C1 segment of cervical spinal cord (tissue), 14 donors: Measurements from ENCODE around the gene CDK14.

Experiments used
- DNase-seq, 14 donors: peaks; one replicate each; lab custom pipeline; 2025; lab: John Stamatoyannopoulos, UW

Gene CDK14

DNA sequence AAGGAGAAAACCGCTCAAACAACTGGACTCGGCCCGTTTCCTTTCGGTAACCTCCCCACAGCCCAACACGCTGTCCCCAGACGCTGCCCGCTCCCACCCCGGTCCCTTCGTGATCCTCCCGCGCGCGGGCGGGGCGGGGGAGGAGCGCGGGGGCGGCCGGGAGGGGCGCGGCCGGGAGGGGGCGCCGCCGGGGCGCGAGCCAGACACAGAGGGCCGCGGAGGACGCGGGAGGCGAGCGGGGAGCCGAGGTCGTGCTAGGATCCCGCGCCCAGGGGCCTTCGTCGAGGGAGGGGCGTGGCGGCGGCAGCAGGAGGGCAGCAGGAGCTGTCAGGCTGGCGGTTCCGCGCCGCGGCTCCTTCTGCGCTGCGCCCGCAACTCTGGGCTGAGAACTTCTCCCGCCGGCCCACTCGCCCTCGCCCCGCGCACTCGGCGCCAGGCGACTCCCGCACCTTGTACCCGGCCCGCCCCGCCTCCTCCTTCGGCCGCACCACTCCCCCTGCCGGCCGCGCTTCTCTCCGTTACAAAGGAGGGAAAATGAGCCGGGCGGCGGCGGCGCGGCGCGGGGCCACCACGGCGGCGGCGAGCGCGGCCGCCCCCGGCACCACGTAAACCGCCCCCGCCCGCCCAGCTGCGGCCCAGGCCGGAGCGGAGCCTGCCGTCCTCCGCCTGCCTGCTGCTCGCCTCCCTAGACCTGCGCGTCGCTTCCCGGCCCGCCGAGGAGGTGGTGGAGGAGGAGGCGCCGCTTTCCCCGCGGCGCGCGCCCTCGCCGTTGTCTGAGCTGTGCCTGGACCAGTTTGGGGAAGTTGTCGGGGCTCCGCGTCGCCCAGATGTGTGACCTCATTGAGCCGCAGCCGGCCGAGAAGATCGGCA, at the start of gene CDK14:
CDK14 (plus strand) TSS at position 521 of the 870 bp plus-strand sequence; CDS start at position 828, 307 bp downstream.
- DNase-seq, result peak in 13 of 14 donors; percentile 36 to 81 (median 61)

- DNase-seq, result no peak
Measured at GRCh38 chr7:90551036-90551435, 45.1 kb upstream of the CDK14 start.

DNA sequence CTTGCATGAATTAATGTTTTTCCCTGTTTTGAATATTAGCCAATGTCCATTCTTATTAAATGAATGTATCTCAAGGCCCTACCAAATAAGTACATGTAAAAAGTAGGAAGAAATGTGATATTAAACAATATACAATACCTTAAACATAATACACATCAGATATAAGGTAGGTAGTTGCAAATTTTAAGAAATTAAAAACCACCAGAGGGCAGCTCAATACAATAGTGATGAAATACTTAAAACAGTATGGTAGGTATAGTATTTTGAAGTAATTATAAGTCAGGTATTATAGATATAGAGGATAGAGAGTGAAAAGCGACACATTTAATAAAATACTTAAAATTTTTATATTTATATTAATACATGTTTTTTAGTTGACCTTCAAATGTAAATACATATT, 43.6 kb upstream of the CDK14 start:
- no peak for DNase-seq

DNA sequence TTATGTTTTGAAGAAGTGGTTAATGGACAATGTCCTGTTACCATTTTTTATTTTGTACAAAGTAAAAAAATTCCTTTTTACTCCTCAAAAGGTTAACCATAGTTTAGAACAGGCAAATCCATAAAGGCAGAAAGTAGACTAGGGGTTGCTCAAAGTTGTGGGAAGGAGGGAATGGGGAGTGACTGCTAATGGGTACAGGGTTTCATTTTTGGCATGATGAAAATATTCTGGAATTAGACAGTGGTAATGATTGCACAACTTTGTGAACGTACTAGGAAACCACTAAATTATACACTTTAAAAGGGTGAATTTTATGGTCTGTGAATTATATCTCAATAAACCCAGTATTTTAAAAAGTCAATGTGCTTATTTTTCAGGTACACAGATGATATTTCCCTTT, 35.4 kb upstream of the CDK14 start:
- no peak for DNase-seq

DNA sequence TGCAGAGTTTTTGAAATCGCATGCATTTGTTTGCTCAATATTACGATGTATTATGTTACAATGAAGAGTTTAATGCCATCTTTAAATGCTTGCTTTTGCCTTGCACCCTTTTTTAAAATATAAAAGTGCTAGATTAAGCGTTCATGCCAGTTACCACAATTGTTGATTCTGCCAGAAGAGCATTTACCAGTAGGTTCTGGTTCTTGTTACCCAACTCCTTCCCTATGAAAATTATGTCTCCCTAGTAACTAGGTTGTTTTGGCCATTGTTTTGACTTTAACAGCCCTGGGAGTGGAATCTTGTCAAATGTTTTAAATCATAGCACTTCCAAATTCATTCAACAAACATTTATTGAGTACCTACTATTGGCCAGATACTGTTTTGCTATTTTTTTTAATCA, 32.8 kb upstream of the CDK14 start:
- DNase-seq, result no peak

DNA sequence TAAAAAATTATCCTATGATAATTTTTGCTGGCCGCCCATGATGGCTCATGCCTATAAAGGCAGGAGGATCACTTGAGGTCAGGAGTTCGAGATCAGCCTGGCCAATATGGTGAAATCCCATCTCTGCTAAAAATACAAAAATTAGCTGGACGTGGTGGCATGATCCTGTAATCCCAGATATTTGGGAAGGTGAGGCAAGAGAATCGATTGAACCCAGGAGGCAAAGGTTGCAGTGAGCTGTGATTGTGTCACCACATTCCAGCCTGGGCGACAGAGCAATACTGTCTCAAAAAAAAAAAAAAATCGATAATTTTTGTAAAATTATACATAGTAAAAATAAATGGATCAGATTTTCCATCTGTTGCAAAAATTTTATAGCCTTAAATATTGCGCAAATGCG, 31.7 kb upstream of the CDK14 start:
- no peak for DNase-seq

GRCh38 chr7:90568213-90568612, 27.9 kb upstream of the CDK14 start:
- DNase-seq, result no peak

DNA sequence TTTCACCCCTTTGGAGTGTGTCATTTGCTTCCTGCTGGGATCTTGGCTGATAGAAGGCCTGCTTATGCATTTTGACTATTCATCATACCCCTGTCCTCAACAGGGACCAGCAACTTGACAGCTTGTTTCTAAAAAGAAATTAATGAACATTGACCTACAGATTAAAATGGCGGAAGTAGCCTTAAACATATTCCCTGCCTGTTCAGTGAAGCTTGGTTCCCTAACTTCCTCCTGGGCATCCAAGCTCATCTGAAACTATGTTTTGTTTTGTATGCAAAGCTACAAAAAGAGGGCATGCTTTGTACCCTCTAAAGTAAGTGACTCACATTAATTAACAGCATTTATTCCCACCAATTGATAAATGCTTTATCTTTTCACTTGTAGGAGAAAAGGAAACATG, 26.8 kb upstream of the CDK14 start:
- DNase-seq, result no peak

DNA sequence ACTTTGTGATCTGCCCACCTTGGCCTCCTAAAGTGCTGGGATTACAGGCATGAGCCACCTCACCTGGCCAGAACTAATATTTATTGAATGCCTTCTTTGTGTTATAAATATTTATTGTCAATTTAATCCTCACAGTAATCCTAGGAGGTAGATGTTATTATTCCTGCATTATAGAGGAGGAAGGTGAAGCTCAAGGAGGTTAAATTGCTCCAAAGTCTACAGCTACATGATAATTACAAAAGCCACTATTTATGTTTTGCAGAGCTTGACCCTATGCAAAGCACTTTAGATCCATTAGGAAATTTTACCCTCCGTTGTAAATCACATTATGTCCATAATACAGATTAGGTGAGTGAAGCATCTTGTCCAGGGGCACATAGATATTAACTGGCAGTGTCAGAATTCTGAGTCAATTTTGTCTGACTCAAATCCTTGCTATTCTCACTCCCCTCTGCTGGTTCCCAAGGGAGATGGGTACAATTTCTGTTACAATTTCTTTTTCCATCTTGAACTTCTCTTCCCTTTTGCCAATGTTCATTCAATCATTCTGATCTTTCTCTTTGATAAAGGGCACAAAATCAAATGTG, 25.7 kb upstream of the CDK14 start:
- DNase-seq, result no peak

GRCh38 chr7:90574146-90574819, 21.8 kb upstream of the CDK14 start:
- no peak for DNase-seq

- no peak for DNase-seq
Measured at GRCh38 chr7:90574820-90575187, 21.3 kb upstream of the CDK14 start.

DNA sequence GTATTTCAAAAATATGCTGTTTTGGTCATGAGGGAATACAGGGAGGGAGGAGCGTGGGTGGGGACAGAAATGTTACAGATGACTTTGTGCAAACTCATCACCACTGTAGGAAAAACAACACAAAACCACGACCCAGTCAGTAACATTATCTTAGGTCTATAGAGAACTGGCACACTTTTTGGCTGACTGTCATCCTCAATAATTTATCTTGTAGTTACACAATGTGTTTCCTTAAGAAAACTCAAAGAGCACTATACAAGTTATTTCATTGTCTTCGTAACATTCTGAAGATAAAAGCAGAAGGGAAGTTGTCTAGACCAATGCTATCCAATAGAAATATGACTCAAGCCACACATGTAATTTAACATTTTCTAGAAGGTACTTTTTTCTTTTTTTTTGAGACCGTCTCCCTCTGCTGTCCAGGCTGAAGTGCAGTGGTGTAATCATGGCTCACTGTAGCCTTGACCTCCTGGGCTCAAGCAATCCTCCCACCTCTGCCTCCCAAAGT, 16.9 kb upstream of the CDK14 start:
- DNase-seq, result no peak

DNA sequence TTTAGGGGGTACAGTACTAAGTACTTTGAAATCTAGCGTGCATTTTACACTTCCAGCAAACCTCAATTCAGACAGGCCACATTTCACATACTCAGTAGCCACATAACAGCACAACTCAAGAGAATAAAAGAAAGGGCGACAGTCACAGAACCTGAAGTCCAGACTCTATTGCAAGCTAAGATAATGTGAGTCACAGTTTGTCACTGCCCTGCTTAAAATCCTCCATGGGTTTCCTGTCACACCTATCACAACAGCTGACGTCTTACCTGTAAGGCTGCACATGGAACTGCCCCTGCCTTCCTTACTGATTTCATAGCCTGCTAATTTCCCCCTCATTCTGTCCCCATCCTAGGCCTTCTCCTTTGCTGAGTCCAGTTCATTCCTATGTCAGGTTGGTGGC, 16.1 kb upstream of the CDK14 start:
- DNase-seq, result no peak

- no peak for DNase-seq
Measured at GRCh38 chr7:90582164-90582563, 14.0 kb upstream of the CDK14 start.

GRCh38 chr7:90584378-90584777, 11.7 kb upstream of the CDK14 start:
- no peak for DNase-seq

- DNase-seq, result no peak
Measured at GRCh38 chr7:90586091-90586490, 10.0 kb upstream of the CDK14 start.

DNA sequence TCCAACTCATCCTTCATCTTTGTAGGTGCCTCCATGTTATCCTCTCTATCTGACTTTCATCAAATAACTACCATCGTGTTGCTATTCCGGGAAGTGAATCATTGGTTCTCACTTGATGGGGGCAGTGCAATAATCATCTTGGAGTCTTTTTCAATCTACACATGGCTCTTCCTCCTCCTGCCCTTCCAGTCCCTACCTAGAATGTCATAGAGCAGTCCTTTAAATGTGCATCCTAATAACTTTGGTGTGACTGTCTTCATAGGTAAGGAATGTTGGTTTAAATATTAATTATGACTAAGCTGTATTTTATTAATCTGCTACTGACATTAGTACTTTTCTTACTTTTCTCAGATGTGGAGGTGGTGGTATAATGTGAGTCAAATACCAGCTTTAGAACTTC, 8.4 kb upstream of the CDK14 start:
- no peak for DNase-seq

DNA sequence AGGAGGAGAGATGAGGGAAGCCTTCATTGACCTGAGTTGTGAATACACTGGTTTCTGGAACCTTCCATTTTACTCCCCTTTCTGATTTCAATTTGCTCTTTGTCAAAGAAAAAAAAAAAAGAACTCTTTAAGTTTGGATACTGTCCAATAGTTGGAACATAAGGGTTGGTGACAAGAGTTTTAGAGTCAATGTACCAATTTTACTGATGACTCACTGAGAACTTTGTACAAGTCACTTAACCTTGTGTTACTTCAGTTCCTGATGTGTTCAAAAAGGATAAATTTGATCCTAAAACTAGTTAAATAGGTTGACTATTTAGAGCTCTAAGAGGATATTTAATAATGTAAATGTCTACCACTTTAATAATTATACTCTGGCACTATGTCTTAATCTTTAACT, 4.1 kb upstream of the CDK14 start:
- DNase-seq, result no peak

- DNase-seq, result no peak
Measured at GRCh38 chr7:90593205-90593604, 2.9 kb upstream of the CDK14 start.

- DNase-seq, result peak in 2 of 14 donors; percentile 14 to 21
Measured at GRCh38 chr7:90594751-90595317, 1.3 kb upstream of the CDK14 start.

- peak in 4 of 14 donors; percentile 24 to 61 (median 38) for DNase-seq
Measured at GRCh38 chr7:90595342-90595800, 750 bp upstream of the CDK14 start.
